Measurements from ENCODE around the gene DNAAF9.
A peak's percentile ranks its signal among the peaks of the same experiment; 100 is the strongest.
"Not testable (repeated sequence)": the region's sequence is repeated elsewhere in the genome, so short reads cannot be mapped to it uniquely, and the experiment has no call there.

DNAAF9 gene

DNA sequence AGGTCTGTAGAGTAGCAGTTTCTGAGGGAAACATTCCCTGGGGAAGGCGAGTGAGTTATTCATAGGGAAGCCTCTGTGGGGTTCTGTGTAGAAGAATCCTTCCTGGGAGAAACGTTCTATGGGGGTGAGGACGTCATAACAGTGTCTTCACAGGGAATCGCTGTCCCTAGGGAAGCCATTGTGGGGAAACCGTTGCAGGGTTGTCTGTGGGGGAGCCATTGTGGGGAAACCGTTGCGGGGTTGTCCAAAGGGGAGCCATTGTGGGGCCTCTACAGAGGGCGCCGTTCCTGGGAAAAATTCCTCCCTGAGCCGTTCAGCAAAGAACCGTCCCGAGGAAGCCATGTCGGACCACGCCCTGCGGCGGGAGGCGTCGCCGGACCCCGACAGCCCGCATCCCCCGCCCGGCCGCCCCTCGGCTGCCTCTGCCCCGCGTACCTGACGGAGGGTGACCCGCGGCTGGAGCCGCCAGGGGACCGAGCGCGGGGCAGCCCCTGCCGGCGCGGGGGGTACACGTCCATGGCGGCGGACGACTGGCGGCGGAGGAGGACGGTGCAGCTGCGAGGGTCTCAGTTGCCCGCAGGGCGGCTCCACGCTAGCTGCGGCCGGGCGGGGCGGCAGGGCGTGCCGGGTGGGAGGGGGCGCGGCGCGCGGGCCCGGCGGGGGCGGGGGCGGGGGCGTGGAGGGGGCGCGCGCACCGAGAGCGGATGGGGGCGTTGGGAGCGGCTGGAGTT lies at the start of gene DNAAF9:
Gene DNAAF9, minus strand, starts transcription at position 630 of the 731 bp plus-strand sequence. Its CDS starts 112 bp downstream, at position 518.
- peak in 1 of 2 donors; percentile 51 for DNase-seq

DNA sequence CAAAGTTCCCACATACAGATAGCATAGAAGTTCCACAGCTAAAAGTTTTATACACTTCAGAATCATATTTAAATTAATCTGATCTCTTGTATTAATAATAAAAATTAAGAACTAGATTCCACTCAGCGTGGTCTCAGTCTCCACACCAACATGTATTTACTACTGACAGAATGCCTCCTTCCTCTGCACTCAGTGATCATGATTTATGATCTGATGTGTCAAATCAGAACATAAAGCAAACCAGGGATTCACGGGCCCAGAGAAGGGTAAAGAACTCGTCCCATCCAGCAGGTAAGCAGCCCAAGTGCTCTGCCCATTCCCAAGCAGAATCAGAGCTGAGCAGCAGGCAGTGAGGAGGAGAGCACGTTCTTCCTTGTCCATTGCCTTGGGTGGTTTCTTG lies 49.2 kb upstream of the DNAAF9 start:
- no peak for DNase-seq

DNA sequence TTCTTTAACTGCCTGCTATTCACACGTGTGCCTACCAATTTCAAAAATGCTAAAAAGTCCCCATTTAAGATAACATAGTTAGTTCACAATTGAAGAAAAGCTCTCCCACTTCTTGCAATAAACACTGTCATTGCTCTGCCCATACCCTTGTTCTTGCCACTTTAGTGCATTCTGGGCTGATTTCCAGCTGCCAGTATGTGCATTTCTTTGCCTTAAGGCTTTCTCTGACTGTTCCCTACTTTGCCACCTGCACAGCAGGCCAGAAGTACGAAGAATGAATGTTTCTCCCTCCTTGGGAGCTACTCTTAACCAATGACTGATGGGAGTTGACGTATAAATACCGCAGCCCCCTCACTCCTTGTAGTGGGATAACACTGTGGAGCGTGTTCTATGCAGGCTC lies 47.4 kb upstream of the DNAAF9 start:
- DNase-seq = no peak

DNA sequence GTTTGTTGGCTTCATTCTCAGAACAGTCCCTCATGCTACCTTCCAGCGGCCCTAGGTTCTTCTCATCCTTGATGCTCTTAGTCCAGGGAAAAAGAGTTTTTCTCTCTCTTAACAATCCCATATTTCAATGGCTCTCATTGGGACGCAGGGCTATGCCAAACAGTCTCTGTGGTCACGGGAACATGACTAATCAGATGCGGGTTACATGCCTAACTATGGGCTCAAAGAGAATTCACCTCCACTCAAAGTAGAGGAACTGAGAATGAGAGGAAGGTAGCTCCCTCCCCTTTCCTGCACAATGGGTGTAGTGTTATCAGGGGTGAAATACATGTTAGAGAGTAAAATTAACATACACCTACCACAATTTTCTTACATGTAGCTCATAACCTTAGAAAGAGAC lies 45.2 kb upstream of the DNAAF9 start:
- DNase-seq = no peak

DNA sequence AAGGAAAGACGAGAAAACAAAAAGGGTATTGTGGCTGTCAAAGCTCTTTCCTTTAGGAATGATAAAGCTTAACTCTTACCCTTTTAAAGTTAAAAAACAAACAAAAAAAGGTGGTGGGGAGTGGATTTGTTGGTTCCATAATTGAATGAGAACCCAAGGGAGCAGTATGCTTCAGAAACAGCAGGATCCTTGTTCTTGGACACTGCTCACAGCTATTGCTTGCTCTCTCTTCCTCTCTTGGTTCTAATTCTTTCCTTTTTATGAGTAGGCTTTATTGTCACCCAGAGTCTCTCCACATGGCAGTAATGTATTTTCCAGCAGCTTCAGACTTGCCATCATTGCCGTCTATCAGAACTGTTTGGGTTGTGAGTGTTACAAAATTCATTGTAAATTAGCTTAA lies 44.7 kb upstream of the DNAAF9 start:
- DNase-seq = no peak

DNA sequence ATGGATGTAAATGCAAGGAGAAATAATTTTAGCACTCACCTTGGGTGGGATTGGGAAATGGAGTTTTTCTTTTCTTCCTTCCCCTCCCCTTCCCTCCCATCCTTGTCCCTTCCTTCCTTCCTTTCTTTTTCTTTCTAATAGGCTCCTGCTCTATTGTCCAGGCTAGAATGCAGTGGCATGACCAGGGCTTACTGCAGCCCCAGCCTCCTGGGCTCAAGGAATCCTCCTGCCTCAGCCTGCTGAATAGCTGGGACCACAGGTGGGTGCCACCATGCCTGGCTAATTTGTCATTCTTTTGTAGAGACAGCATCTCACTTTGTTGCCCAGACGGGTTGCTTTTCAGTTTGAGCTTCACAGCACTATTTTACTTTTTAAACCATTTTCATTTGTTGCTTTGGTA lies 41.9 kb upstream of the DNAAF9 start:
- DNase-seq = no peak

DNA sequence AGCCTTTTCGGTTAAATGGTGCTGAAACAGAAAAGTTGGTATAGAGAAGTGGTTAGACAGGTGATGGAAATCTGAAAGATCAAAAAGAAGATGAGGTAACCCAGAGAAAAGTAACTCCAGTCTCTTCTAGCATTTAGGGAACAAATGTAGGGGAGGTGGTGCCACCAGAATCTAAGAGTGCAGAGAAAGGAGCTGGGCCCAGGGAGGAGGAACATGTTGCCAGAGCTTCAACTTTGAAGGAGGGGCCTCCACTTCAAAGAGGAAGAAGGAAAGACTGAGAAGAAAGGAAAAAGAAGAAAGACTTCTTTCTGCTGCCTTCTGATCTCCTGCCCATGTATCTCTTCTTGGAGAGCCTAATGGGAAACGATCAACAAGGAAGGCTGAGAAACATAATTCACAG lies 39.9 kb upstream of the DNAAF9 start:
- no peak for DNase-seq

DNA sequence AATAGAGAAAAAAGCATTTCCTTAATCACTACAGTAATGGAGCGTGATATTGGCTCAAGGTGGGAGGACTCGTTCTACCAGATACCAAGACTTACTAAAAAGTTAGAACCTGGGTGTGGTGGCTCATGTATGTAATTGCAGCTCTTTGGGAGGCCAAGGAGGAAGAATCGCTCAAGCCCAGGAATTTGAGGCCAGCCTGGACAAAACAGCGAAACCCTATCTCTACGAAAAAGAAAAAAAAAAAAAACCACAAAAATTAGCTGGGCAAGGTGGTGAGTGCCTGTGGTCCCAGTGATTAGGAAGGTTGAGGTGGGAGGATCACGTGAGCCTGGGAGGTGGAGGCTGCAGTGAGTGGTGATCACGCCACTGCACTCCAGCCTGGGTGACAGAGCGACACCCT lies 39.3 kb upstream of the DNAAF9 start:
- DNase-seq = no peak

DNA sequence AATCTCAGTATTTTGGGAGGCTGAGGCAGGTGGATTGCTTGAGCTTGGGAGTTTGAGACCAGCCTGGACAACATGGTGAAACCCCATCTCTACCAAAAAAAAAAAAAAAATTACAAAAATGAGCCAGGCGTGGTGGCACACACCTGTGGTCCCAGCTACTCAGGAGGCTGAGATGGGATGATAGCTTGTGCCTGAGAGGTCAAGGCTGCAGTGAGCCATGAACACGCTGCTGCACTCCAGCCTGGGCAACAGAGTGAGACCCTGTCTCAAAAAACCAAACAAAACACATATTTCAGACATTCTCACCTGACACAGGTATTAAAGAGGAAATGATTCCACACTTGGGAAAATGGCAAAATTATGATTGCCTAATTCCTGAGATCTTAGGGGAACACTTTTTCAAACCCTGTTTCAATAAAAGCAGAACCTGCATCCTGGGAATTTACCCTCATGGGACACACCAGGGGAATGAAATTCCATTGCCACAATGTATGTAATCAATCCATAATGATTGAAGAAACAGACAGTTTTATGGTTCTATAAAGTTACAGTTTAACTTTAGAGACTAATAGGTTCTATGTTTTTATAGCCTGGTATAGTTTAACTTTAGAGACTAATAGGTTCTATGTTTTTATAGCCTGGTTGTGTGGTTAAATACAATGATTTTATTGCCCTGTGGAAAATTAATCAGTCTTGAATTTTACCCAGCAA lies 29.6 kb upstream of the DNAAF9 start:
- DNase-seq = no peak

DNA sequence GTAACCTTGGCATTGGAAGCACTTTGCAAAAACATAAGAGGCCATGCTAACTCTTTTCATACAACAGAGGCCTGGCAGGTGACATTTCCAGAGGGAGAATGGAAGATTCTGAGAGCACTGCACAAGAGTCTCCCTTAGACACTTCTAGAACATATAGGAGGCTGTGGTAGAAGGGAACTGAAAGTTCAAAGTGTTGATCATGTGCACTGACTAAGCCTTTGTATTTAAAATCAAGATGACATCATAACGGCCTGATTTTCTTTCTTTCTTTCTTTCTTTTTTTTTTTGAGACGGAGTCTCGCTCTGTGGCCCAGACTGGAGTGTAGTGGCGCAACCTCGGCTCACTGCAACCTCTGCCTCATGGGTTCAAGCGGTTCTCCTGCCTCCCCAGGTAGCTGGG lies 26.8 kb upstream of the DNAAF9 start:
- DNase-seq = no peak

DNA sequence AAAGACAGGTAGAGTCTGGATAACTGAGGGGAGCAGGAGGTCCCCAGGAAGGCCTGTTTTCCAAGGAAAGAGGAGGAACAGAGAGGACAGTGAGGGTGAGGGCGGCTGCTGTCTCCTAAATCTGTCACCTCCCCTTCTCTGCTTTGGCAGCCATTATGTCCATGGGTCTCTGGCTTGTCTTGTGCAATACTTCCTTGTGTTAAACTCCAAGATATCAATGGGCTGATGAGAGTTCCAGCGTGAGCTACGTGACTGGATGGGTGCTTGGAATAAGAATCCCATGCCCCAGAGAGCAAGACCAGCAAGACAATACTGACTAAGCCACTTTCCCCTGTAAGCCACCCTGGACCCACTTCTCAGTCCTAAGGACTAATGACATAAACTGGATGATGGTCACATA lies 26.3 kb upstream of the DNAAF9 start:
- no peak for DNase-seq

DNA sequence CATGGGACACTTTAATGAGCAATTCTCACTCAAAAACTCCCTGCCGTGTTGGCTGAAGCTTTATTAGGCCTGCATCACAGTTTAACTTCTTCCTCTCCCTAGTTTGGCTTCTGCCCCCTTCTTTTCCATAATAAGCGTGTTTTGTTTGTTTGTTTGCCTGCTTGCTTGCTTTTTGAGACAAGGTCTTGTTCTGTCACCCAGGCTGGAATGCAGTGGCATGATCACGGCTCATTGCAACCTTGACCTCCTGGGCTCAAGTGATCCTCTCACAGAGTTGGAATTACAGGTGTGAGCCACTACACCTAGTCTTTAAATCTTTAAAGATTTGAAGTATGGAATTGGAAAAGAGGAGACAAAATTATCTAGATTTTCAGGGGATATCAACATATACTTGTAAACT lies 25.4 kb upstream of the DNAAF9 start:
- DNase-seq = no peak

DNA sequence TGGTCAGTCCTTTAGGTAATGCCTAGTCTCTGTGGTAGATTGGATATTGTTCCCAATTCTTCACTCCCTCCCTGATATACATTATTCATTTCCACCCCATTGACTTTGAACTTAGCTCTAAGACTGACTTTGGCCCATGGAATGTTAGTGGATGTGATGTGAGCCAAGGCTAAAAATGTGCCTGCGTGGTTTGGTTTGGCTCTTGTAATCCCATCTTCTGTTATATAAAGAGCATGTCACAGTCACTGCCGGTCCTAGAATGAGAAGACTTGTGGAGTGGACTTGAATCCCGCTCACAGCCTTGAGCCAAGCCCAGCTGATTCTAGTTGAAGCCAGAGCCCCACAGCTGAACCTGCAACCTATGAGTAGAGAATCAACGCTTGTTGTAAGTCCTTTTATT lies 23.6 kb upstream of the DNAAF9 start:
- no peak for DNase-seq

DNA sequence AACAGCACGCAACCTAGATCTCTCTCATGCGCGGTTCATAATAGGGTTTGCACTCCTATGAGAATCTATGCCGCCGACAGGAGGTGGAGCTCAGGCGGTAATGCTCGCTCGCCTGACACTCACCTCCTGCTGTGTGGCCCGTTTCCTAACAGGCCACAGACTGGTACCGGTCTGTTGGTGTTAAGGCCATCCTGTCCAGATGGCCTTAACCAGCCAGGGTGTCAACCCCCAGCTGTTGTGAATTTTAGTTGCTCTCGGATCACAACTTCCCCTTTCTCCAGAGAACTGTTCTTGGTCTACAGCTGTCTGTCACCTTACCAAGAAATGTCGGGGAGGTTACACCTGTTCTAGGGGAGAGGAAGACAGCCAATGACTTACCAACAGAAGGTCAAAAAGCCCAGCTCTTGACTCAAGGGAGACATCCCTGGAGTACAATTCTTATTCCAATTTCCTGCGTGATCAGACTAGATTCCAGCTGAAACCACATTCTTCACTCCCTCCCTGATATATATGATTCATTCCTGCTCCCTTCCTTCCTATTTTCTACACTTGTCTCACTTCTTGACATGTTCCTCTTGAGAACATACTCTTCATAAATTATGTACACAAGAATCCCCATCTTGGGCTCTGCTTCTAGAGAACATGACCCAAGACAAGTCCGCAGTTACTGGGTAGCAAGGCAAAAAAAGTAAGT lies 23.1 kb upstream of the DNAAF9 start:
- DNase-seq = peak; percentile 24 to 93

DNA sequence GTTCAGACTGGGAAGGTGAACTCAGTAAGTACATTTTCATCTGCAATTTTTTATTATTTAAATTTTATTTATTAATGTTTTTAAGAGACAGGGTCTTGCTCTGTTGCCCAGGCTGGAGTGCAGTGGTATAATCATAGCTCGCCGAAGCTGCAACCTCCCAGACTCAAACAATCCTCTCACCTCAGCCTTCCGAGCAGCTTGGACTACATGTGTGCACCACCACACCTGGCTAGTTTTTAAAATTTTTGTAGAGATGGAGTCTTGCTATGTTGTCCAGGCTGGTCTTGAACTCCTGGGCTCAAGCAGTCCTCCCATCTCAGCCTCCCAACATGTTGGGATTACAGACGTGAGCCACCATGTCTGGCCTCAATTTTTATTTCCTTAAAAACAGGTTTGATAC lies 19.3 kb upstream of the DNAAF9 start:
- DNase-seq = not testable (repeated sequence)

DNA sequence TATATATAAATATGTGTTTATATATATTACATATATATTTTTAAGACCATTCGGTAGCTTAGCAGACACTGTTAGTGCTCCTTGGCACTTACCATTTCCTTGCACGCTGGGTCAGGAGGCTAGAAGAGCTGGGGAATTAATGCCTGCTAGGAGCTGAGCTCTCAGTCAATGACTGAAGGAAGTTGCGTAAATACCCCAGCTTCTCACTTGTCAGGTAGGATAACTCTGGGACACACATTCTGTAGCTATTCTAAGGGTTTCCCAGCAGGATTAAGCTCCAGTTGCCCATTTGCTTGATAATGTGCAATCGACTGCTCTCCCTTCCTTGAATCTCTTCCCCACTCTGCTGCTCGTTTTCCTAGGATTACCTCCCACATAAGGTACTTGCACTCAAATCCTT lies 15.7 kb upstream of the DNAAF9 start:
- DNase-seq = no peak

DNA sequence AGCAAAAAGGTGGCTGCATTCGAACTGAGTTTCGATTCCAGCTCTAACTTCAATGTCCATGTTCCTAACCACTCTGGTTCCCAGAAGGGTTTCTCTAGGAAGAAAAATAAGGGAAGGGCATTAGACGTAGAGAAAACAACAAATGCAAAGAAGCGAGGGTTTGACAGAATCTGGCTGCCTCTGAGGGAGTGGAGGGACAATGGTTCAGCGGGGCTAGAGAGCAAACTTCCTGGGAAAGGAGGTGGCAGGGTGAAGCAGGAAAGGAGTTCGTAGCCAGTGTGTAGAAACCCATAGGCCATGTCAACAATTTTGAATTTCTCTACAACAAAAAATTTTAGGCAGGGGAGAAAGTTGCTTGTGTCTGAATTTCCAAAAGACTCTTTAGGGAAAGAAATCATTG lies 14.5 kb upstream of the DNAAF9 start:
- no peak for DNase-seq

DNA sequence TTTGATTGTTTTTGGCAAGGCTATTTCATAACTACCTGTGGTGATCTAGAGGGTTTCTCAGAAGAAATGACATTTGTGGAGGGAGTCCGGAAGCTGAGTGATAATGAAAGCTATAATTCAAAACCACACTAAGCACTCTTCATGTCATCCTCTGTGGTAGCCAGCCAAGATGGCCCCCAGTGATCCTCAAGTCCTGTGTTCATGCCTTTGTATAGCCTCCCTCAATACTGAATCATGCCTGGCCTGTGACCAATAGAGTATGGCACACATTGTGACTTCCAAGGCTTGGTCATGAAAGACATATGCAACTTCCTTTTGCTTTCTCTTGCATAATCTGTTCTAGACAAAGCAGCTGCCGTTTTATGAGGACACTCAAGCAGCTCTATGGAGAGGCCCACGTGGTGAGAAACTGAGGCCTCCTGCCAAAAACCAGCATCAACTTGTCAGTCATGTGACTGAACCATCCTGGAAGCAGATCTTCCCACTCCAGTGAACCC lies 12.8 kb upstream of the DNAAF9 start:
- DNase-seq = peak; percentile 28 to 92

DNA sequence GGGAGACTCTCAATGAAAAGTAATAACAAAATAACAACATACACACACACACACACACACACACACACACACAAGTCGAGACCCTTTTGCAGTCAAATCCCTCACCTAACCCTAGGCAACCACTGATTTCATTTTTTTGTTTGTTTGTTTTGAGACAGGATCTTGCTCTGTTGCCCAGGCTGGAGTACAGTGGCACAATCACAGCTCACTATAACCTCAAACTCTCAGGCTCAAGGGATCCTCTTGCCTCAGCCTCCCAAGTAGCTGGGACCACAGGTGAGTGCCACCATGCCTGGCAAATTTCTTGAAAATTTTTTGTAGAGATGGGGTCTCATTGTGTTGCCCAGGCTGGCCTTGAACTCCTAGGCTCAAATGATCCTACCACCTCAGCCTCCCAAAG lies 10.7 kb upstream of the DNAAF9 start:
- DNase-seq = not testable (repeated sequence)

DNA sequence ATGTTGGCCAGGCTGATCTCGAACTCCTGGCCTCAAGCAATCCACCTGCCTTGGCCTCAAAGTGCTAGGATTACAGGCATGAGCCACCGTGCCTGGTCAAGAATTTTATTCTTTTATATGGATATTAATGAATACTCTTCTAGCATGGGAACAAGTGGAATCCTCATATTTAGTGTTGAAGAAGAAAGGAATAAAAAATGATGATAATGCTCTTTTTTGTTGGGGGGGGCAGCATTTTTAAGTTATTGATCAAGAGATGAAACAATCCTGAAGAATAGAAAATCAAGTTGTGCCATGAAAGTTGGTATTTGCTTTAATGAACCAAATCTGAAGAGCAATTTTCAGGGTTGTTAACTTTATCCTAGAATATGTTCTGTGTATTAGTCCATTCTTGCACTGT lies 6.7 kb upstream of the DNAAF9 start:
- DNase-seq = no peak

DNA sequence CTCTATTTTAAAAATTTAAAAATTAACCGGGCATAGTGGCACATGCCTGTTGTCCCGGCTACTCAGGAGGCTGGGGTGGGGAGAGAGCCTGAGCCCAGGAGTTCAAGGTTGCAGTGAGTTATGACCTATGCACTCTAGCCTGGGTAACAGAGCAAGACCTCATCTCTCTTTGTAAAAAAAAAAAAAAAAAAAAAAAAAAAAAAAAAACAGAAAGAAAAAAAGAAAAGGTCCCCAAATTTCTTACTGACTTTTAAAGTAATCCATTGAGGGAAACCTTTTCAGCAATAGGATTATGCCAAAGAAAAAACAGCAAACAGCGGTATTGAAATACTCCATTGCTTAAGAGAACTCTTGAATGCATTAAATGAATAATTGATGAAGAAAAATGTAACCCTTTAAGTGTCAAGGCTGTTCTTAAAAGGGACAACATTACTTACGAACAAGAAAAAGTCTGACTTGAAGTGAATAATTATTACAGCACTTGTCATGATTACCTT lies 6.0 kb upstream of the DNAAF9 start:
- no peak for DNase-seq

DNA sequence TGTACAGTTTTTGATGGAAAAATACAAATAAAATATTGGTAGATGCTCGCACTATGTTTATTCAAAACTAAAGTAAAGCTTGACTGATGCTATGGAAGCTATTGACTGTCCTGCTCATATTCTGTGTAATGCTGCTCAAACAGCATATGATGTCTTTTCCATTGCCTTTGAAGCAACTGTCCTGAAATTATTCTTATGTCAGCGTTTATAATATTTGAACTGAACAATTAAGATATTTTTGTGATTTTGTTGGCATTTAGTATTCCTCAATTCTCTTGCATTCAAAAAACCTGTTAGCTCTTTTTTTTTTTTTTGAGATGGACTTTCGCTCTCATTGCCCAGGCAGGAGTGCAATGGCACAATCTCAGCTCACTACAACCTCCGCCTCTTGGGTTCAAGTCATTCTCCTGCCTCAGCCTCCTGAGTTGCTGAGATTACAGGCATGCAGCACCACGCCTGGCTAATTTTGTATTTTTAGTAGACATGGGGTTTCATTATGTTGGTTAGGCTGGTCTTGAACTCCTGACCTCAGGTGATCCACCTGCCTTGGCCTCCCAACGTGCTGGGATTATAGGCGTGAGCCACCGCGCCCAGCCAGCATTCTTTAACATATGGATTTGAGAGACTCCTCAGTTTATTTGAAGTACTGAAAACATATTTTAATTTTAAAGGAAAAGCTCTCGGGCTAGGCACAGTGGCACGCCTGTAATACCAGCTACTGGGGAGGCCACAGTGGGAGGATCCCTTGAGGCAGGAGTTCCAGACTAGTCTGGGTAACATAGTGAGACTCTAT lies 5.3 kb upstream of the DNAAF9 start:
- no peak for DNase-seq

DNA sequence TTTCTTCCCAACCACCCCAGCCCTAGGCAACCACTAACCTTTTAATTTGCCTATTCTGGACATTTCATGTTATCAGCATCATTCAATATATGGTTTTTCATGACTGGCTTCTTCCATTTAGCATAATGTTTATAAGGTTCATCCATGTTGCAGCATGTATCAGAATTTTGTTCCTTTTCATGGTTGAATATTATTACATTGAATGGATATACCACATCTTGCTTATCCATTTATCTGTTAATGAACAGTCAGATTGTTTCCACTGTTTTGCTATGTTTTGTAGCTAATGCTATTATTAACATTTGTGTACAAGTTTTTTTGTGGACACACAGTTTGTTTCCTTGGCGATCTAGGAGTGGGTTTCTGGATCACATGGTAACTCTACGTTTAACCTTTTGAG lies 3.0 kb upstream of the DNAAF9 start:
- no peak for DNase-seq

Data from bone marrow (tissue), 2 donors.